Mucosa of rectum (tissue), 2 donors: Measurements from ENCODE around the gene STX2.
"Not testable (repeated sequence)": the region's sequence is repeated elsewhere in the genome, so short reads cannot be mapped to it uniquely, and the experiment has no call there.

Experiments
- H3K27ac ChIP-seq, 2 donors: one replicate each; pipeline ENCODE4 v1.7.0; 2013; ENCODE audit warnings: inconsistent platforms in 2 of 2, low read depth in 2 of 2, low read length in 2 of 2
- H3K27me3 ChIP-seq, 2 donors: one replicate each; pipeline ENCODE4 v1.7.0; 2013; ENCODE audit warnings: low read length in 2 of 2; ENCODE audit not compliant: control insufficient read depth in 2 of 2, insufficient read depth in 2 of 2
- H3K36me3 ChIP-seq, 2 donors: one replicate each; pipeline ENCODE4 v1.7.0; 2013; ENCODE audit warnings: low read length in 2 of 2; ENCODE audit not compliant: control insufficient read depth in 2 of 2, insufficient read depth in 2 of 2
- H3K4me1 ChIP-seq, 2 donors: one replicate each; pipeline ENCODE4 v1.7.0; 2013; ENCODE audit warnings: low read length in 2 of 2, mild to moderate bottlenecking in 1 of 2; ENCODE audit not compliant: control insufficient read depth in 2 of 2, insufficient read depth in 2 of 2
- H3K4me3 ChIP-seq, 2 donors: one replicate each; pipeline ENCODE4 v1.7.0; 2013; ENCODE audit warnings: low read length in 2 of 2
- H3K9ac ChIP-seq, 2 donors: one replicate each; pipeline ENCODE4 v1.7.0; 2013; ENCODE audit warnings: low read length in 2 of 2, low read depth in 1 of 2, mild to moderate bottlenecking in 1 of 2
- H3K9me3 ChIP-seq, 2 donors: one replicate each; pipeline ENCODE4 v1.7.0; 2013; ENCODE audit warnings: low read length in 2 of 2; ENCODE audit not compliant: control insufficient read depth in 2 of 2
- donor health status: healthy.
- donor health status: Normal muscosa, but diverticular disease.

STX2 gene

GRCh38 chr12:130876758-130877157, 37.7 kb upstream of the STX2 start:
- no peak overlapping the region for H3K27ac ChIP-seq
- H3K36me3 ChIP-seq: peaks cover 32 to 35% of the 10 kb centered on the region in 2 donors
- H3K4me3 ChIP-seq: no peak overlapping the region
- H3K9ac ChIP-seq: no peak overlapping the region
- H3K27me3 ChIP-seq: peaks cover 0 to 2% of the 10 kb centered on the region in 2 donors
- peaks cover 8 to 9% of the 10 kb centered on the region in 2 donors for H3K4me1 ChIP-seq
- no peaks in the 10 kb centered on the region for H3K9me3 ChIP-seq

DNA sequence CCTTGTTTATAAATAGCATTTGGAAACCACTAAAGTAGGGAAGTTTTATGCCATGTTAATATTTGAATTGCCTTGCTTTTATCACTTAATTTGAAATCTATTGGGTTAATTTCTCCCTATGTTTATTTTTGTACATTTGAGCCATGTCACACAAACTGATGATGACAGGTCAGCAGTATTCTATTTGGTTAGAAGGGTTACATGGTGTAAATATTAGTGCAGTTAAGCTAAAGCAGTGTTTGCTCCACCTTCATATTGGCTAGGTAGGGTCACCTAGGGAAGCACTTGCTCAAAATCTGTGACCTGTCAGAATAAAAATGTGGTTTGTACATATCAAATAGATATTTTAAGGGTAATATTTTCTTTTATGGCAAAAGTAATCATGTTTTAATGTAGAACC, 37.2 kb upstream of the STX2 start:
- H3K9me3 ChIP-seq: no peaks in the 10 kb centered on the region
- no peak overlapping the region for H3K9ac ChIP-seq
- H3K27ac ChIP-seq: no peak overlapping the region
- H3K4me3 ChIP-seq: no peak overlapping the region
- H3K27me3 ChIP-seq: peaks cover 0 to 2% of the 10 kb centered on the region in 2 donors
- H3K4me1 ChIP-seq: peaks cover 10 to 11% of the 10 kb centered on the region in 2 donors
- H3K36me3 ChIP-seq: peaks cover 32 to 35% of the 10 kb centered on the region in 2 donors

DNA sequence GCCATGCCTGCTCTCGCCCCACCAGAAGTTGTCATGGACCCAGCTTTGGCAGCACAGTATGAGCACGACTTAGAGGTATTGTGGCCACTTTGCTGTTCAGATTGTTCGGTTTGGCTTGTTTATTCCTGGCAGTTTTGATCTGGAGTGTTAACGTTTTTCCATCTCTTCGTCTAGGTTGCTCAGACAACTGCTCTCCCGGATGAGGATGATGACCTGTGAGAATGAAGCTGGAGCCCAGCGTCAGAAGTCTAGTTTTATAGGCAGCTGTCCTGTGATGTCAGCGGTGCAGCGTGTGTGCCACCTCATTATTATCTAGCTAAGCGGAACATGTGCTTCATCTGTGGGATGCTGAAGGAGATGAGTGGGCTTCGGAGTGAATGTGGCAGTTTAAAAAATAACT, 36.7 kb upstream of the STX2 start:
- not testable (repeated sequence) for H3K9me3 ChIP-seq, H3K4me3 ChIP-seq, H3K27me3 ChIP-seq, H3K9ac ChIP-seq, H3K27ac ChIP-seq
- H3K36me3 ChIP-seq: peaks cover 32 to 35% of the 10 kb centered on the region in 2 donors
- peaks cover 14 to 15% of the 10 kb centered on the region in 2 donors for H3K4me1 ChIP-seq

DNA sequence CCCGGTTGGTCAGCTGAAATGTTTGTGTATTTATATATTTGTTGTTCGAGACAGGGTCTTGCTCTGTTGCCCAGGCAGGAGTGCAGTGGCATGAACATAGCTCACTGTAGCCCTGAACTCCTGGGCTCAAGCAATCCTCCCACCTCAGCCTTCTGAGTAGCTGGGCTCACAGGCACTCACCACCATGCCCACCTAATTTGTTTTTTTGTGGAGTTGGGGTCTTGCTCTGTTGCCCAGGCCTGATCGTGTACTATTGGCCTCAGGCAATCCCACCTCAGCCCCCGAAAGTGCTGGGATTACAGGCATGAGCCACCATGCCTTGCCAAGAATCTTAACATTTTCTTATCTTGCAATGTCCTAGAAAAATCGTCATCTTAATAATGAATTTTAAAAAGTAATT, 36.1 kb upstream of the STX2 start:
- Histone ChIP-seq H3K27me3 (no peaks in the 10 kb centered on the region), H3K9me3 (no peaks in the 10 kb centered on the region), H3K27ac (no peak overlapping the region), H3K4me3 (no peak overlapping the region), H3K4me1 (peaks cover 14 to 19% of the 10 kb centered on the region in 2 donors), H3K36me3 (peaks cover 32 to 35% of the 10 kb centered on the region in 2 donors), H3K9ac (no peak overlapping the region)

GRCh38 chr12:130874696-130875095, 35.6 kb upstream of the STX2 start:
- Histone ChIP-seq H3K4me1 (peaks cover 14 to 19% of the 10 kb centered on the region in 2 donors), H3K27me3 (no peaks in the 10 kb centered on the region)

DNA sequence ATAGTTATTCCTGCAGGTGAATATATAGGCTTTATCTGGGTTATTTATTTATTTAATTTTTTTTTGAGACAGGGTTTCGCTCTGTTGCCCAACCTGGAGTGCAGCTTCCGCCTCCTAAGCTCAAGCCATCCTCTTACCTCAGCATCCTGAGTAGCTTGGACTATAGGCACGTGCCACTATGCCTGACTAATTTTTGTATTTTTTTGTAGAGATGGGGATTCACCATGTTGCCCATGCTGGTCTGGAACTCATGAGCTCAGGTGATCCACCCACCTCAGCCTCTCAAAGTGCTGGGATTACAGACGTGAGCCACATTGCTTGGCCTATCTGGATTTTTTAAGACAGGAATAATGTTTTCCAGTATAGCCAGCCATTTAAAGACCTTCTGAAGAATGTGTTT, 34.8 kb upstream of the STX2 start:
- Histone ChIP-seq H3K9ac (no peak overlapping the region), H3K4me3 (no peak overlapping the region)

More at GRCh38 chr12:130874696-130875095, 35.6 kb upstream of the STX2 start:
- Histone ChIP-seq H3K36me3 (peaks cover 32 to 35% of the 10 kb centered on the region in 2 donors), H3K9ac (no peak overlapping the region), H3K4me3 (no peak overlapping the region), H3K27ac (no peak overlapping the region), H3K9me3 (no peaks in the 10 kb centered on the region)

DNA sequence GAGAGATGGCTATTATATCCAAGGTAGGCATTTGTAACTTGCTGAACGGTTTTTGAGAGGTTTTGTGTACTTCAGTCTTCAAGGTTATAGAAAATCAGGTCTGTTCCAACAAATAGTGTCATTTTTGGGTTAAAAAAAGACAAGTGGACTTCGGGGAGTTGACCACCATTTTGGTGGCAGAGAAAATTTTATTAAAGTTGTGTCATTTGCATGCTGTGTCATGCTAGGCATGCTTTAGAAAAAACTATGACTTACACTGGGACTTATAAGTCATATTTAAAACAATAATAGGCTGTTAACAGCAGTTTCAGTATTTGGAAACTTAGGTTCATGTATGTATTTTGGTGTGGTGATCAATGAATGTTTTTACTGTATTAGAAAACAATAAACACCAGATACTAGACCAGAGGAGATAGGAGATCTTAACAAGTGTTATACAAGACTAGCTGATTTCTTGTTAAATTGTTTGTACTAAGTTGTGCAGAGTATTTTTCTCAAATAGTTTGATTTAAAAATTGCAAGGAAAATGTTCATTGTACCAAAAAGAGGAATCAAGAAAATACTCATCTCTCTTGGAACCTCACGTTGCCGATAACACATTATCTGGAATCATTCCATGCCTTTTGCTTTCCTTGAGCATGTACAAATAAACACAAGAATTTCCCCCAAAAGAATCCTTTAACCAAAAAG, 34.2 kb upstream of the STX2 start:
- Histone ChIP-seq H3K27ac (no peak overlapping the region), H3K4me3 (peak overlapping the region; percentile 78 to 85), H3K4me1 (peaks cover 14 to 19% of the 10 kb centered on the region in 2 donors), H3K27me3 (no peaks in the 10 kb centered on the region), H3K9ac (peak overlapping the region in 1 of 2 donors; percentile 78), H3K9me3 (no peaks in the 10 kb centered on the region), H3K36me3 (peaks cover 32 to 35% of the 10 kb centered on the region in 2 donors)

More for the DNA sequence above, 34.8 kb upstream of the STX2 start:
- H3K4me1 ChIP-seq: peaks cover 14 to 19% of the 10 kb centered on the region in 2 donors
- peaks cover 32 to 35% of the 10 kb centered on the region in 2 donors for H3K36me3 ChIP-seq
- H3K9me3 ChIP-seq: no peaks in the 10 kb centered on the region
- no peaks in the 10 kb centered on the region for H3K27me3 ChIP-seq
- no peak overlapping the region for H3K27ac ChIP-seq

- H3K27ac ChIP-seq: peak overlapping the region; percentile 80 to 87
- H3K4me3 ChIP-seq: peak overlapping the region; percentile 78 to 85
- no peaks in the 10 kb centered on the region for H3K9me3 ChIP-seq
- peaks cover 32 to 35% of the 10 kb centered on the region in 2 donors for H3K36me3 ChIP-seq
- peak overlapping the region; percentile 48 to 78 for H3K9ac ChIP-seq
- no peaks in the 10 kb centered on the region for H3K27me3 ChIP-seq
- peaks cover 14 to 19% of the 10 kb centered on the region in 2 donors for H3K4me1 ChIP-seq
Observed at GRCh38 chr12:130872179-130873096, 33.4 kb upstream of the STX2 start.

GRCh38 chr12:130871286-130872178, 32.5 kb upstream of the STX2 start, which contains the start of gene RAN:
RAN (plus strand) TSS chr12:130872066; CDS start chr12:130872594, 528 bp downstream.
- peaks cover 14 to 19% of the 10 kb centered on the region in 2 donors for H3K4me1 ChIP-seq
- H3K27me3 ChIP-seq: no peaks in the 10 kb centered on the region
- H3K36me3 ChIP-seq: peaks cover 28 to 30% of the 10 kb centered on the region in 2 donors
- no peaks in the 10 kb centered on the region for H3K9me3 ChIP-seq
- peak within 1 kb of the TSS; percentile 77 to 81 for H3K9ac ChIP-seq
- H3K27ac ChIP-seq: peak within 1 kb of the TSS; percentile 87
- H3K4me3 ChIP-seq: peak within 1 kb of the TSS; percentile 78 to 85
